GM12878 (cell line): ENCODE results near the gene ANKRD37.

Source experiments
- EGR1 ChIP-seq, 2 experiments: IDR thresholded peaks; 1 replicate in 1 of 2; 2 replicates in 1 of 2; pipeline ENCODE4 v1.6.1; 2011 to 2012; ENCODE audit warnings: low read depth in 2 of 2, low read length in 2 of 2, borderline replicate concordance in 1 of 2, mild to moderate bottlenecking in 1 of 2, moderate library complexity in 1 of 2
- JUND ChIP-seq: IDR thresholded peaks from 2 replicates; pipeline ENCODE4 v1.6.1; 2012; ENCODE audit warnings: low read depth, mild to moderate bottlenecking, low read length, improper control_type of control experiment, moderate library complexity
- ZNF24 ChIP-seq: fragments of 450-650 bp; IDR thresholded peaks from 2 replicates; pipeline ENCODE4 v1.6.1; 2017; ENCODE audit warnings: antibody characterized with exemption, mild to moderate bottlenecking
- TF ChIP-seq, protein P1 (sequence below), 3 experiments: IDR thresholded peaks in 2 of 3; conservative IDR thresholded peaks in 1 of 3; 2 replicates each; pipeline ENCODE4 v1.5.1; 2011; ENCODE audit warnings: low read depth in 3 of 3, low read length in 3 of 3, mild to moderate bottlenecking in 3 of 3, control low read depth in 2 of 3, moderate library complexity in 2 of 3, inconsistent platforms in 1 of 3, mixed read lengths in 1 of 3; ENCODE audit not compliant: control insufficient read depth in 2 of 3, insufficient read depth in 1 of 3; ENCODE audit errors: extremely low read depth in 1 of 3
- TF ChIP-seq, protein P2 (sequence below): IDR thresholded peaks from 2 replicates; pipeline ENCODE4 v1.6.1; 2012; ENCODE audit warnings: low read depth, low read length, improper control_type of control experiment

DNA sequence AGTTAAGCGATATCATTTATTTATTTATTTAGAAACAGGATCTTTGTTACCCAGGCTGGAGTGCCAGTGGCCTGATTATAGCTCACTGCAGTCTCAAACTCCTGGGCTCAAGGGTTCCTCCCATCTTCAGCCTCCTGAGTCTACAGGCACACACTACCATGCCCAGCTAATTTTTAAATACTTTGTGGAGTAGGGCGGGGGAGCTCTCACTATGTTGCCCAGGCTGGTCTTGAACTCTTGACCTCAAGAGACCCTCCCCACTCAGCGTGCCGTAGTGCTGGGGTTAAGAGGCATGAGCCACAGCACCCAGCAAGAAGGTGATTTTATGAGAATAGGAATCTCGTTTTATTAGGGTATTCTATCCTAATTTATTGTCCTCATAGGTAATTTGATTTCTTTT lies 33.0 kb downstream of the ANKRD37 start:
- no peak for TF ChIP-seq ZNF24
- no peak for TF ChIP-seq JUND
- TF ChIP-seq, protein P1, sequence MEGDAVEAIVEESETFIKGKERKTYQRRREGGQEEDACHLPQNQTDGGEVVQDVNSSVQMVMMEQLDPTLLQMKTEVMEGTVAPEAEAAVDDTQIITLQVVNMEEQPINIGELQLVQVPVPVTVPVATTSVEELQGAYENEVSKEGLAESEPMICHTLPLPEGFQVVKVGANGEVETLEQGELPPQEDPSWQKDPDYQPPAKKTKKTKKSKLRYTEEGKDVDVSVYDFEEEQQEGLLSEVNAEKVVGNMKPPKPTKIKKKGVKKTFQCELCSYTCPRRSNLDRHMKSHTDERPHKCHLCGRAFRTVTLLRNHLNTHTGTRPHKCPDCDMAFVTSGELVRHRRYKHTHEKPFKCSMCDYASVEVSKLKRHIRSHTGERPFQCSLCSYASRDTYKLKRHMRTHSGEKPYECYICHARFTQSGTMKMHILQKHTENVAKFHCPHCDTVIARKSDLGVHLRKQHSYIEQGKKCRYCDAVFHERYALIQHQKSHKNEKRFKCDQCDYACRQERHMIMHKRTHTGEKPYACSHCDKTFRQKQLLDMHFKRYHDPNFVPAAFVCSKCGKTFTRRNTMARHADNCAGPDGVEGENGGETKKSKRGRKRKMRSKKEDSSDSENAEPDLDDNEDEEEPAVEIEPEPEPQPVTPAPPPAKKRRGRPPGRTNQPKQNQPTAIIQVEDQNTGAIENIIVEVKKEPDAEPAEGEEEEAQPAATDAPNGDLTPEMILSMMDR (IDR thresholded peaks at IDR 0.05 in 2 of 3, conservative IDR thresholded peaks at IDR 0.05 in 1 of 3; ENCODE audit: control insufficient read depth in 2 of 3, extremely low read depth in 1 of 3, insufficient read depth in 1 of 3, low read depth in 3 of 3, low read length in 3 of 3), result no peak
- TF ChIP-seq EGR1 (IDR thresholded peaks at IDR 0.05; ENCODE audit: borderline replicate concordance in 1 of 2, low read depth in 2 of 2, low read length in 2 of 2), result no peak
- TF ChIP-seq, protein P2, sequence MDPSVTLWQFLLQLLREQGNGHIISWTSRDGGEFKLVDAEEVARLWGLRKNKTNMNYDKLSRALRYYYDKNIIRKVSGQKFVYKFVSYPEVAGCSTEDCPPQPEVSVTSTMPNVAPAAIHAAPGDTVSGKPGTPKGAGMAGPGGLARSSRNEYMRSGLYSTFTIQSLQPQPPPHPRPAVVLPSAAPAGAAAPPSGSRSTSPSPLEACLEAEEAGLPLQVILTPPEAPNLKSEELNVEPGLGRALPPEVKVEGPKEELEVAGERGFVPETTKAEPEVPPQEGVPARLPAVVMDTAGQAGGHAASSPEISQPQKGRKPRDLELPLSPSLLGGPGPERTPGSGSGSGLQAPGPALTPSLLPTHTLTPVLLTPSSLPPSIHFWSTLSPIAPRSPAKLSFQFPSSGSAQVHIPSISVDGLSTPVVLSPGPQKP, result no peak
